Uterus (tissue), 4 donors: ENCODE data around the gene RIC8B. TPM values are rescaled to one million over a fixed set of nuclear protein-coding genes. Genes with fewer than 3 reads are reported as not detected.

Experiments used
- total RNA-seq, 4 donors: library from RNA; depleted of rRNA in 3 of 4; stranded (reverse); fragments of >200 nt in 3 of 4; gene quantifications; one replicate each; pipeline versions ENCODE4 v1.1.0 to v1.2.4, GENCODE V29; 2014 to 2023
- donor health status: DM: yes; HTN: yes; CAD: no.

Gene RIC8B
- total RNA-seq, 4 donors from 2014 or later: 23.1 to 49.7 (median 34.0) TPM

Other genes starting within 250 kb of the RIC8B start
- not detected for gene RFX4, start 191.7 kb upstream of the RIC8B start, total RNA-seq
- 100 to 1,000 TPM in 1 of 4 donors, 10 to 100 TPM in 3; 35.9 to 157 (median 46.0) TPM for gene TMEM263, start 181.2 kb downstream of the RIC8B start, total RNA-seq
- 10 to 100 TPM in 3 of 4 donors, 1 to 10 TPM in 1; 3.8 to 31.5 (median 18.6) TPM for gene MTERF2, start 212.5 kb downstream of the RIC8B start, total RNA-seq